Fibroblast of skin of back (primary cell): ENCODE results near the gene MB21D2.

Experiments used
- DNase-seq: peaks from one replicate; pipeline ENCODE4 v3.0.0-alpha.2; 2013

MB21D2 gene

DNA sequence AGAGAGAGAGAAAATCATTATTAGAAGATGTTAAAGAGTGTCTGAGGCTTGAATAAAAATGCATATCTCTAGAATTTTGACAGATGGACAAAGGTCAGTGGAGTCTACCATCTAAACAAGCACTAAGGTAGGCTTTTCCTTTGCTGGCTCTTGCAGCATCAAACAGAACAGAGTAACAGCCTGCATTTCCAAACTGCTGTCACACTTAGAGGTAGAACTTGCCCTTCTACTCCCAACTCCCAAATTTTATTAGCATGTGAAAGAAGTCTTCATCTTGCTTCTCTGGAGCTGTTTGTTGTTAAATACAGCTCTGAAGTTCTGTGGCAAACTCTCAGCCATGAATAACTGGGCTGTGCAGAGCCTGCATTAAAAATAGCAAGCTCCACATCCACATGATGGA lies 4.1 kb upstream of the MB21D2 start:
- DNase-seq = no peak

DNA sequence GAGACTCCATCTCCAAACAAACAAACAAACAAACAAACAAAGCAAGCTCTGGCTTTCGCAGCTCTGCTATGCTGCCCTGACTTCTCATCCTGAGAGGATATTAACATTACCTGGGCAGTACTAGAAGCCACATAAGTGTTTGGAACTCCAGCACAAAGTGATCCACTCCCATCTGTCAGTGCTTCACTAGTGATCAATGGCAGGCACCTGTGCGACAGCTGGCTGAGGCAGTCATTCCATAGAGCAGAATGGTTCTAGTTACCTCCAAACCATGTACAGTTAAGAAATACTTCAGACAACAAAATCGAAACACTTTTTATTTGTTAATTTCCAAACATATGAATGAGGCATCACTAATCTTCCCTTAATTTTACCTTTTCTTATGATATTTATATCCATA lies 2.8 kb upstream of the MB21D2 start:
- no peak for DNase-seq

DNA sequence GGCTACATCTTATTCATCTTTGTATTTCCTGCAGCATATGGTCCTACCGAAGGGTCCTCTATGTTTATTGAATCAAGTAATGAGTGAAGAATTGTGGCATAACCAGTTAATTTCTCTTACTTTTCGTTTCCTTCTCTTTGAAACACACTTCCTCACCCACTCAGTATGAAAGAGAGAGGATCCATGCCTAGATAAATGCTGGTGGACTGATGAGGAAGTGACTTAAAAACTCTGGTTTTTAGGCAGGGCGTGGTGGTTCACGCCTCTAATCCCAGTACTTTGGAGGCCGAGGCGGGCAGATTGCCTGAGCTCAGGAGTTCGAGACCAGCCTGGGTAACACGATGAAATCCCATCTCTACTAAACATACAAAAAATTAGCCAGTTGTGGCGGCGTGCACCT lies 2.2 kb upstream of the MB21D2 start:
- DNase-seq = no peak

DNA sequence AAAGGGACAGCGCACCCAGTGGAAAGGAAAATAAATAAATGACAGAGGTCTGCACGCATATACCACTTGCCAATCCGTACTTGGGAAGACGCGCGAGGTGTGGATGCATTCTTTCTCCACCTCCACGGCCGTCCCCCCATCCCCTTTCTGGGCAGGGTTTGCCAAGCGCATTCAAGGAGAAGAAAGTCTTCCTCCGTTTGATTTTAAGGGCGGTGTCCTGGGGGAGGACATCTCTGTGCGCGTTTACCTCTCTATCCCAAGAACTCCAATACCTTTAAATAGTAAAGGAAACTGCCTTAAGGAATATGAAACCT lies 576 bp upstream of the MB21D2 start:
- DNase-seq = no peak

DNA sequence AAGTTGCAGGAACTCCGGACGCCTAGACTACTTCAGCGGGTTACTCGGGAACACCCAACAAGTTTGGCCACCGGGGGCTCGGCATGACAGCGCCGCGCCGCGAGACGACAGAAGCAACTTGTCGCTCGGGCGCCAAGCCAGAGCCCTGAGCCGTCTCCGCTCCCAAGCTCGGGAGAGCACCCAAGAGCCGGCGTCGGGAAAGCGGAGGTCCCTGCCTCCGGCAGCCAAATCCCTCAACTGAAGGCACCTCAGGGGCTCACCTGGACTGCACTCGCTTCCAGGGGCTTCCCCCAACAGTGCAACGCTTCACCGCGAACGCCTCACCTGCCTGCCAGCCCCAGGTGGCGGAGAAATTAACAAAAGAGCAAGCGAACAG lies 640 bp downstream of the MB21D2 start:
- peak; percentile 82 for DNase-seq

DNA sequence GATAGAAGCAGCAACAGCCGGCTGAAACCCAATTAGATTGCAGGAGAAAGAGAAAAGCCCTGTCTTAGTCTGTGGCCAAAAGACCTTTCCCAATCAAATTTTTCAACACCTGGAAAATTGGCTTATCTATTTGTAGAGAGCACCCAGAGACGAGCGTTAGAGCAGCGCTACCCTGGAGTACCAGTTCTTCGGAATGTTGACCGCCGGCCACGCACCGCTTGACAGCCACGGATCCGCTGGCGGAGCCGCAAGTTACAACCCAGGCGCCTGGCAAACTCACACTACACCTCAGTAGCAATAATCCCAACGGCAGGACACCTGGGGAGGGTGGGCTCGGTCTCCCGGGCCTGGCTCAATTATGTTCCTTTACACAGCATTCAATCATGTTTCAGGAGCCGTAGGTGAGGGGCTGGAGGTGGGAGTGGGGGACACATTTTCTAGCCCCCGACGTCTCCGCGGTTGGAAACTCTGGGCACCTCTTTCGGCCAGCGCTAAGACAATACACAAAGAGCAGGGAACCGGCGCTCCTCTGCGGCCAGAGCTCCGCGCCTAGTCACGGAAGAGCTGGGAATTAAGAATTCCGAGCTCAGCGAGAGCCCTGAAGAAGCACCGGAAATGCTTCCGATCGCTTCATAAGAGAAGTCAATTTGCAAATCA lies 1.2 kb downstream of the MB21D2 start:
- no peak for DNase-seq

DNA sequence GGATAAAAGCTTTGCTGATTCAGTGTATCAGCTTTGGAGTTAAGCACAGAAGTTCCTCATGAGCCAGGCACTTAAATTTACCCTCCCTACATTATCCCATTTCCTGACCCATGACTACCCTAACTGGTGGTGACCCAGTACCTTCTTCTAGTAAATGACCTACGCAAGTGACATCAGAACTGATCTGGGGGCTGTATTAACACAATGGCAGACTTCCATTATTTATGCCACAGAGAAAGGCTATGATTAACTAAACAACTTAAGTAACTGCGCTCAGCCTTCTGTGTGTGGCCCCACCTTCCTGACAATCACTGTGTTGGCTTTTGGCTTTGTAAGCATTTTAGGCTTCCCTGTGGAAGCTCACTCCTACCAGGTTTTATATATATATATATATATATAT lies 1.9 kb downstream of the MB21D2 start:
- DNase-seq = no peak

DNA sequence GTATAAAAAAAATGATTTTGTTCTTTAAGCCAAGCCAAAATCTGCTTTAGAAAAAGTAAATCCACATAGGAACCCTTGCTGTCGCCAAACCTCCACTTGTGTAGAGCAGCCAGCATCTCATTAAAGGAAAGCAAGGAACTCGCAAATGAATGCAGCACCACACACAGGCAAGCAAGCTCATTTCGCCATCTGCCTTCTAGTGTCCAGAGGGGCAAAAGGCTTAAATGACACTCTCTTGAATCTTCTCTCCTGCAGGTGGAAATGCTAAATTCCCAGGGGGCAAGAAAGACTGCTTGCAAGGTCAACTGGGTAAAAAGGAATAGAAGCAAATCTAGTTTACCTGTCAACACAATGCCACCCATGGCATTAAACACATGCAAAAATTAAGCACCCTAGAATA lies 2.4 kb downstream of the MB21D2 start:
- peak; percentile 61 for DNase-seq

DNA sequence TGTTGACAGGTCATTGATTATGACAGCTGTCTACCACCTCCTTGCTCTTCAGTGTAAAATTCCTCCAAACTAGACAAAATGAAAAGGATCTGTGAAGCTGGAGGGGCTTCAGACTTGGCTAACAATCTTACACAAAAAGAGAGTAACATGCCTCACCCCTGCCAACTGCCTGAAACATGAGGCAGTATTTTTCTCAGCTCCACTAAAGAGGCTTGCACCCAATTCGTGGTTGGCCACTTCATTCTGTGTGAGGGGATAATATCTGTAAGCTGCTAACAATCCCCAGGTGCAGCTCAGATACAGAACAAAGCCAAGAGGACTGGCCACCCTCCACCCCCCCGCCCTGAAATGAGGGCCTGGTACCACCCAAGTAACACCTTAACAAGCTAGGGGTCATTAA lies 2.8 kb downstream of the MB21D2 start:
- no peak for DNase-seq

DNA sequence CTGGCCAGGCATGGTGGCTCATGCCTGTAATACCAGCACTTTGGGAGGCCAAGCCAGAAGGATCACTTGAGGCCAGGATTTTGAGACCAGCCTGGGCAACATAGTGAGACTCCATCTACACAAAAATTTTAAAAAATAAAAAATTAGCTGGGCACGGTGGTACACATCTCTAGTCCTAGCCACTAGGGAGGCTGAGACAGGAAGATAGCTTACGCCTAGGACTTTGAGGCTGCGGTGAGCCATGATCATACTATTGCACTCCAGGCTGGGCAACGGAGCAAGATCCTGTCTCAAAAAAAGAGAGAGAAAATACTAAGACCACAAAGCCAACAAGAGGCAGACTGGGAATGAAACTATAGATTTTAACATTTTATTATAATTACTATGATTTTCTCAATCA lies 4.1 kb downstream of the MB21D2 start:
- DNase-seq = no peak

DNA sequence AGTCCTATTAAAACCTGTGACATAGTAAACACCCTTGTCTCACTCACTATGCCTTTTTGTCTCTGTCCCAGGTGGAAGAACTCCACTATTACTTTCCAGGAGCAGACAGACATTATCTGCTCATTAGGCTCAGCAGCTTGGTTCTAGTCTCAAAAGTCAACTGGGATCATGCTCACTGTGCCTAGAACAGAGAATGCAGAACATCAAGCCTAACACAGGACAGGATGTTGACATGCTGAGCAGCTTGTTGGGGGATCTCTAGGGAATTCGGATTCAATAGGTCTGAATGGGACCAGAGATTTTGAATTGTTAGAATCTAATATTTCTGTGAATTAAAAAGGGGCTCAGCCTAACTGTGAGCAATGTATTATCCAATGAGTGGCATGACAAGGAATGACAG lies 6.4 kb downstream of the MB21D2 start:
- no peak for DNase-seq

DNA sequence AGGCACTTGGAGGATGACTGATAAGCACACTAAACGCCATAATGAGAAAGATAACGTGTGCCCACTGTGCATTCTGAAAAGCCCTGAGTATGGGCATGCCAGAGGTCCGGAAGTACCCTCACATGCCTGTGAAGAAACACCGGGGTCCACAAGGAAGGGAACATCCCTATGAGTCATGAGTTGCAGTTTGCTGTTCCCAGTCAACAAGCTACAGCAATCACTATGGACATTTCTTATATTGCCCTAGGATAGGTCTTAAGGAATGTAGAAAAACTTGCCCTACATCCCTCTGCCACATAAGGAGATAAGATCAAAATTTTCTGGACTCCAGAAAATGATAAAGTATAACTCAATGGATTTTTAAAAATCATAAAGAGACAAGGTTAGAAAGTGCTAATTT lies 9.9 kb downstream of the MB21D2 start:
- DNase-seq = no peak

DNA sequence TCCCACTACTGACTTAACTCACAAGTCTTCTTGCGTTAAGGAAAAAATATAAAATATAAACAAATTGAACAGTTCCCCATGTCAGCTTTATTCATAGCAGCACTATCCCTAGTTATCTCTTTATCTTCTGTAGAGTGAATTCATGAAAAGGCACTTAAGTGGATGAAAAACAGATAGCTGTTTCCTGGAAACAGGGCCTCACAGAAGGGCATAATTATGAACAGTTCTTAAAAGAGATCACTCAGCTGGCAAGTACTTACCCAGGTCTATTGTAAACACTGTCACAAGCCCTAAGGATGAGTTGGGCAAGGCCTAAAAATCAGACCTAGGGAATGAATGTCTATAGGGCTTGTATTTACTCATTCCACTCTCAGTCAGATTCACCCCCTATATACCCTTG lies 10.7 kb downstream of the MB21D2 start:
- no peak for DNase-seq

DNA sequence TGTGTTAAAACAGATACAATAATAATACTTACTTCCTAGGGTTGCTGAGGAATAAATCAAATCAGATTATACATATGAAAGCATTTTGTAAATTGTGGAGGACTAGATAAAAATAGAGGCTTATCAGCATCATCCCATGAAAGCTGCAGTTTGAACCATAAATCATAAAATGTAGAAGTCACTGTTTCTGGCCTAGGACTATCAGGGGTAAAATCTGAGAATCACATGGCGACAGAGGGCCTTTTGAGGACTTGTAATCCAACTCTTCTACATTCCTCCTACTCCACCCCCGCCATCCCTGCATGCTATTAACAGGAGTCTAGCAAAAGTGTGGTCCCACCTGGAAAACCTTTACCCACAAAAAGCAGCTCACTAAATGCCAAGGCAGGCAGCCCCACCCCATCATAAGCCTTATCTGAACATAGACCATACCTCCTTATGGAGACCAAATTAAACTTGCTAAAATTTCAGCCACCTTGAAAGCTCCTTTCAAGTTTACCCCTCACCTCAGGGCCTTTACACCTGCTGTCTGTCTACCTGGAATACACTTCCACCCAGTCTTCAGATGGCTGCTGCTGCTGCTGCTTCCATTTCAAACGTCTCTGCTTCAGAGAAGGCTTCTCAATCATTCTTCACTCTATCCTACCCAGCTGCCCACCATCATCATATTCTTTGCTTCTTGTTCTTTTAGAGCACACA lies 11.5 kb downstream of the MB21D2 start:
- no peak for DNase-seq

DNA sequence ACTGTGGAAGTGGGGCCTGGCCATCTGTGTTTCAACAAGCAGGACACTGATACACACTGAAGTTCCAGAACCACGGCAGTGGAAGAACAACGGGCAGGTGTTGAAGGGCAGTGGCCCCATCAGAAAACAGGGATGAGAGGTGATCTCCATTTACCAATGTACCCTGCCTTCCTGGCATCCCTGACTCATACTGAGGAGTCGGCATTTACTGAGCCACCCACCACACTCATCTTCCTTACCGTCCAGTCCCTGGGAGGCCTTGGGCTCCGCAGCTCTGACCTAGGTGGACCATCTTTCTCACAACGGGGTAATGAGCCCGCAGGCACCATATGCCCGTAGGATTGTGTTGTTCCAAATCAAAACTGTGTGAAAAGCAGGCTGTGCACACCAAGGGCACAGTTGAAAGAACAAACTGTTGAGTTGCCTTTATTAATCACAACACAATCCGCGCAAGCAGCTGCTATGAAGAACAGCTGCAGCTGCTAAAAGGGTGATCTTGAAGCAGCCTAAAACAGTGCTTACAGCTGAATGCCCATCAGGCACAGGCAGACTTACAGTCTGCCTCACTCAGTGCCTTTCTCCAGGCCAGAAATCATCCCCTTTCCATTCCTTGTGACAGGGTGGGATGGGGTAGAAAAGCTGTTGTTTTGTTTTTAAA lies 12.9 kb downstream of the MB21D2 start:
- DNase-seq = peak; percentile 42

DNA sequence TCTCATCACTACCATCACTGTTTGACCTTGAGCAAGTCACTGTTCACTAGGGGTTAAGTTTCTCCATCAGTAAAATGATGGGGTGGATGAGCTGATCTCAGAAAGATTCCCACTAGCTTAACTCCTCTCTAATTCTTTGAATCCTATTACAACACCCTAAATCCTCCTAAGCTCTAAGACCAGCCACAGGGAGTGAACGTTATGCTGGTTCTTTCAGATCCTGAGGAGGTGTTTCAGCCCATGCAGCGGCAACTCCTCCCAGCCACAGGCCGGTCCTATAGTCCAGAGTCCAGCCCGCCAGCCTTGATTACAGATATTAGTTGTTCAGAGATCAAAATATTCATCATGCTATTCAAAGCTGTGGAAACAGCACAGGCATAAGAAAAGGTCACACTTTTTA lies 15.1 kb downstream of the MB21D2 start:
- DNase-seq = no peak

DNA sequence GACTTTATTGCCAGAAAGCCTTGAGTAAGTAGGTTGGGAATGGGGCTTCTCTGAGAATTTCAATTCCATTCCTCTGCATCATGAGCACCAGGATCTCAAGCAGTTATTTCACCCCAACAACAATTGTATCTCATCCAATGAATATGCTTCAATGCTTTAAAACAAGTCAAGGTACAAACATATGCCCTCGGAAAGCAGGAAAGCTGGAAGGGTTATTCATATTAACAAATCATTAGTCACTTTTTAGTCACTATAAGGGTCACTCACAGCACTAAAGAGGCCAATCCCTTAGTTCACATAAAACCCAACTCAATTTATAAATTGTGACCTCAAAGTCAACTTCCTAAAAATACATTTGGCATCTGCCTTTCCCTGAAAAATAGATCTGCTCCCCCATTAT lies 16.2 kb downstream of the MB21D2 start:
- peak; percentile 97 for DNase-seq

DNA sequence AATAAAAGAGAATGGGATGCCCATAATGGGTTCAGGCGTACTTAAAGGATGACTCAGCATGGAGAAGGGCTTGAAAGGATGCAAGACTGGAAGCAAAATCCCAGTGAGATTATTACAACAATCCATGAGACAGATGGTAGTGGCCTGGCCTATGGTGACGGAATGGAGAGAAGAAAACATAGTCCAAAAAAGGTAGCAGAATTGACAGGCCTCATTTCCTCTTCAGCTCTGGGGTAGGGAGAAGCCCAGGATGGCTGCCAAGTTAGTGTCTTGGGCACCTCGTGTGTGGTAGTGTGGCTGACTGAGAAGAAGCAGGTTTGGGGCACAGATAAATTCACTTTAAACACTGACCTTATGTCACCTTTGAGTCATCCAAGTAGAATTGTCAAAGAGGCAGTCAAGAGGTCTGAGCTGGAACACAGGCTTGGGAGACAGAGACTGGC lies 18.1 kb downstream of the MB21D2 start:
- peak; percentile 96 for DNase-seq

DNA sequence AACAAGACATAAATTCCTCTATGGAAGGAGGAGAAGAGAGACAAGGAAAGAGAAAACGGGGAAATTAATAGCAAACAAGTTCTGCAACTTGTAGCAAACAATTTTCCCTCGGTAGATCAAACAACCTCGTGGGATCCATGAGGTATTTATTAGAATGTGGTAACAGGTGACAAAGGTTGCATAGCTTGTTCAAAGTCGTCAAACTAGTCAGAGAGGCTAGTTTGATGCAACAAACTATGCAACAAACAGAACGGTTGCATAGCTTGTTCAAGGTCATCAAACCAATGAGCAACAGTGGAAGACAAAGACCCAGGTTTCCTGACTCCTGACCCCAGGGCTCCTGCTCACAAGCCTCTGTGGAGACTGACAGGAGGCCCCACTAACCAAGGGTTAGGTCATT lies 20.7 kb downstream of the MB21D2 start:
- no peak for DNase-seq

DNA sequence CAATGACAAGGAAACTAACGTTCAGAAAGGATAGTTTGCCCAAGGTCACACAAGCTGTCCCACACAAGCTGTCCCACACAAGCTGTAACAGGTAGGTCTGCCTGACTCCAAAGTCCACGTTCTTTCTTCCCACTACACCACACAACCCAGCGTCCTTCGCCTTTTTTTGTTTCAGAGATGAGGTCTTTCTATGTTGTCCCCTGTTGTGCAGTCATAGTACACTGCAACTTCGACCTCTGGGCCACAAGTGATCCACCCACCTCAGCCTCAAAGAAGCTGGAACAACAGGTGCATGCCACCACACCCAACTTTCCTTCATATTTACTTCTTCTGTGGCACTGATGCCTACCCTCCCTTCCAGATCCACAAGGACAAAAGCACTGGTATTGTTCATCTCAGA lies 21.4 kb downstream of the MB21D2 start:
- DNase-seq = no peak

DNA sequence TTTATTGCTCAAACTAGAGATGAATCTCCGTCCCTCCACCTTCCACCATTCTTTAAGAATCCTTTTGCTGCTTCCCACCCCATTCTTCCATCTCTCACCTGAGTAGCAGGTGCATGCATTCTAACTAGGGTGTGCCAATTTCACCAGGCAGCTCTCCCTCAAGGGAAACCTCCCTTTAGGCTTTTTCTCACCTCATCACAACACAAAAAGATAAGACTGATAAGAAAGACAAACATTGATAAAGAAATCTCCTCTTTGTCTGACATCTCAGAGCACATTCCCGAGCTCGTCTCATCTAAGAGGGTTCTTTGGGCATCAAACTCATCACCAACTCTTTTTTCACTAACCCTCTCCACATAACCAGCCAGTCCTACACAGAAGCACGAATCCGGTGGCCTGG lies 23.0 kb downstream of the MB21D2 start:
- DNase-seq = no peak

DNA sequence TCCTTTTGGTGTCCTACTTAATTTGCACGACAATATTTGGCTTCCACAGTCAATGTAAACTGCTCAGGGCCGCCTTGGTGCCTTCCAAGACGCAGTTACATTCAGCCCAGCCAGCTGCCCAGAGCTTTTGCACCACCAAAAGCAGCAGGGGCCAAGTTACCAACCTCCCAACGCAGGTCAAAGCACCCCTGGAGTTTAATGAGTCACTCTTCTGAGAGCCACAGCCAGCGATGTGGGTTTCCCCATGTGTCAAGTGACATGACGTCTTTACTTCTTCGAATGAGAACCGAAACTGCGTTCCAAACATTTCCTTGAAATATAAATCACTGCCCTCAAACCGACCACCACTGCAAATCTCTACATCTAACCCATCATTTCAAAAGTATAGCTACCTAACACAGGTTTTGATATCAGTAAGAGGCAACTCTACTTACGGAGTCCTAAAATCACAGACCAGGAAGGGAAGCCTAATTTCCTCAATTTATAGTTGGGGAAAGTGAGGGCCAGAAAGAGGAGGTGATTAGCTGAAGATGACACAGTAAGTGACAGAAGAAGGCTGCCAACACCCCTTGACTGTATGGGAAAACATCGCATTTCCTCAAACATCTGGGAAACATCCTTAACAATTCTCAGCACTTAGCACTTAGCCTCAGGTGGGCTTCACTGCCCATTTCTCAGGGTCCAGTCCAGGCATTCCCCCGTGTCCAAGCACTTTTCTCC lies 24.5 kb downstream of the MB21D2 start:
- peak; percentile 92 for DNase-seq
